ENCODE measurements around the gene GIT2. TPM values are rescaled to one million over a fixed set of nuclear protein-coding genes. Genes with fewer than 3 reads are reported as not detected.

Gene GIT2
- total and polyA plus RNA-seq, 2 of the 13 experiments (the other 11 are each of a cell fraction or from before 2014, with no cell fraction given) = 18.4 to 19.8 TPM

DNA sequence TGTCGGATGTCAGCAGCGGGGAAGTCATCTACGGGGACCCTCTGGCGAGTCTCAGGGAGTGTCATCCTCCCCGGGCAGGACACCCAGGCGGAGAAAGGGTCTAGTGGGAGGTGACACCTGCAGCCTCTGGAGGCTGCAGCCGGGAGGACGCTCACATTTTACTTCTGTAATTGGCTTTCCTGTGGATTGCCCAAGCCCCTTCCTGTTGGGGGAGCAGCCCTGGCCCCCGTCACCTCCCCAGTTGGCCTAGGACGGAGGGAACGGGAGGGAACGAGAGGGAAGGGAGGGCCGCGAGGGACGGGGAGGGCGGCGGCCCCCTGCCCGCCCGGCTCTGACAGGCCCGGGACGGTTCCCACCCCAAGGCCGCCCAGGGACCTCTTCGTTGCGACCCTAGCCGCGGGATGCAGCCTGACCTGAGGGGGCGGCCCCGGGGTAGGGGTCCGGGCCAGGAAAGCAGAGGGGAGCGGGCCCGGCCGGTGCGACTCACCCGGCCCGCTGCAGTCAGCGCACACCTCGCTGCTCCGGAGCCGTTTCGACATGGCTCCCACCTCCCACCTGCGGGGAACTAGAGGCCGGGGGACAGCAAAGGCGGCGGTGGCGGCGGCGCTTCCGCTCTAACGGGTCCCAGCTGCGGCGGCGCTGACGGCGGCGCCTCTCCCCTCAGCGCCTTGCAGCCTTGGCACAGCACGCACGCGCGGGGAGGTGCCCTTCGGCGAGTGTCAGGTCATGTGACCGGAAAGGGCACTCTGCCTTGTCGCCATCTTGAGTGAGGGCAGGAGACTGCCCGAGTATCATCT, at the start of gene GIT2 (continued):
- TF ChIP-seq ZNF232 (CRISPR knock-in tag; IDR thresholded peaks at IDR 0.05; ENCODE audit: borderline replicate concordance) = no peak
- TF ChIP-seq ZNF660 (CRISPR knock-in tag; IDR thresholded peaks at IDR 0.05; ENCODE audit: borderline replicate concordance, low read depth) = no peak
- TF ChIP-seq CAMTA2 (CRISPR knock-in tag; IDR thresholded peaks at IDR 0.05; ENCODE audit: borderline replicate concordance) = 0 out of 2 replicates have a peak, but pooled peaks have one; percentile 77
- TF ChIP-seq, protein P1, sequence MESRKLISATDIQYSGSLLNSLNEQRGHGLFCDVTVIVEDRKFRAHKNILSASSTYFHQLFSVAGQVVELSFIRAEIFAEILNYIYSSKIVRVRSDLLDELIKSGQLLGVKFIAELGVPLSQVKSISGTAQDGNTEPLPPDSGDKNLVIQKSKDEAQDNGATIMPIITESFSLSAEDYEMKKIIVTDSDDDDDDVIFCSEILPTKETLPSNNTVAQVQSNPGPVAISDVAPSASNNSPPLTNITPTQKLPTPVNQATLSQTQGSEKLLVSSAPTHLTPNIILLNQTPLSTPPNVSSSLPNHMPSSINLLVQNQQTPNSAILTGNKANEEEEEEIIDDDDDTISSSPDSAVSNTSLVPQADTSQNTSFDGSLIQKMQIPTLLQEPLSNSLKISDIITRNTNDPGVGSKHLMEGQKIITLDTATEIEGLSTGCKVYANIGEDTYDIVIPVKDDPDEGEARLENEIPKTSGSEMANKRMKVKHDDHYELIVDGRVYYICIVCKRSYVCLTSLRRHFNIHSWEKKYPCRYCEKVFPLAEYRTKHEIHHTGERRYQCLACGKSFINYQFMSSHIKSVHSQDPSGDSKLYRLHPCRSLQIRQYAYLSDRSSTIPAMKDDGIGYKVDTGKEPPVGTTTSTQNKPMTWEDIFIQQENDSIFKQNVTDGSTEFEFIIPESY (CRISPR knock-in tag; IDR thresholded peaks at IDR 0.05) = no peak
- TF ChIP-seq HOXD1 (CRISPR knock-in tag; IDR thresholded peaks at IDR 0.05) = 0 out of 2 replicates have a peak, but pooled peaks have one; percentile 69
- TF ChIP-seq, protein P2, sequence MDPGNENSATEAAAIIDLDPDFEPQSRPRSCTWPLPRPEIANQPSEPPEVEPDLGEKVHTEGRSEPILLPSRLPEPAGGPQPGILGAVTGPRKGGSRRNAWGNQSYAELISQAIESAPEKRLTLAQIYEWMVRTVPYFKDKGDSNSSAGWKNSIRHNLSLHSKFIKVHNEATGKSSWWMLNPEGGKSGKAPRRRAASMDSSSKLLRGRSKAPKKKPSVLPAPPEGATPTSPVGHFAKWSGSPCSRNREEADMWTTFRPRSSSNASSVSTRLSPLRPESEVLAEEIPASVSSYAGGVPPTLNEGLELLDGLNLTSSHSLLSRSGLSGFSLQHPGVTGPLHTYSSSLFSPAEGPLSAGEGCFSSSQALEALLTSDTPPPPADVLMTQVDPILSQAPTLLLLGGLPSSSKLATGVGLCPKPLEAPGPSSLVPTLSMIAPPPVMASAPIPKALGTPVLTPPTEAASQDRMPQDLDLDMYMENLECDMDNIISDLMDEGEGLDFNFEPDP (CRISPR knock-in tag; conservative IDR thresholded peaks at IDR 0.05) = no peak
- TF ChIP-seq, protein P3, sequence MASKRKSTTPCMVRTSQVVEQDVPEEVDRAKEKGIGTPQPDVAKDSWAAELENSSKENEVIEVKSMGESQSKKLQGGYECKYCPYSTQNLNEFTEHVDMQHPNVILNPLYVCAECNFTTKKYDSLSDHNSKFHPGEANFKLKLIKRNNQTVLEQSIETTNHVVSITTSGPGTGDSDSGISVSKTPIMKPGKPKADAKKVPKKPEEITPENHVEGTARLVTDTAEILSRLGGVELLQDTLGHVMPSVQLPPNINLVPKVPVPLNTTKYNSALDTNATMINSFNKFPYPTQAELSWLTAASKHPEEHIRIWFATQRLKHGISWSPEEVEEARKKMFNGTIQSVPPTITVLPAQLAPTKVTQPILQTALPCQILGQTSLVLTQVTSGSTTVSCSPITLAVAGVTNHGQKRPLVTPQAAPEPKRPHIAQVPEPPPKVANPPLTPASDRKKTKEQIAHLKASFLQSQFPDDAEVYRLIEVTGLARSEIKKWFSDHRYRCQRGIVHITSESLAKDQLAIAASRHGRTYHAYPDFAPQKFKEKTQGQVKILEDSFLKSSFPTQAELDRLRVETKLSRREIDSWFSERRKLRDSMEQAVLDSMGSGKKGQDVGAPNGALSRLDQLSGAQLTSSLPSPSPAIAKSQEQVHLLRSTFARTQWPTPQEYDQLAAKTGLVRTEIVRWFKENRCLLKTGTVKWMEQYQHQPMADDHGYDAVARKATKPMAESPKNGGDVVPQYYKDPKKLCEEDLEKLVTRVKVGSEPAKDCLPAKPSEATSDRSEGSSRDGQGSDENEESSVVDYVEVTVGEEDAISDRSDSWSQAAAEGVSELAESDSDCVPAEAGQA (IDR thresholded peaks at IDR 0.05; ENCODE audit: low read depth) = peak; percentile 94
- TF ChIP-seq, protein P3 (CRISPR knock-in tag; IDR thresholded peaks at IDR 0.05; ENCODE audit: borderline replicate concordance) = no peak
- peak; percentile 62 for TF ChIP-seq AGO2 (optimal IDR thresholded peaks at IDR 0.05; ENCODE audit: low read depth, low read length)
- TF ChIP-seq, protein P4, sequence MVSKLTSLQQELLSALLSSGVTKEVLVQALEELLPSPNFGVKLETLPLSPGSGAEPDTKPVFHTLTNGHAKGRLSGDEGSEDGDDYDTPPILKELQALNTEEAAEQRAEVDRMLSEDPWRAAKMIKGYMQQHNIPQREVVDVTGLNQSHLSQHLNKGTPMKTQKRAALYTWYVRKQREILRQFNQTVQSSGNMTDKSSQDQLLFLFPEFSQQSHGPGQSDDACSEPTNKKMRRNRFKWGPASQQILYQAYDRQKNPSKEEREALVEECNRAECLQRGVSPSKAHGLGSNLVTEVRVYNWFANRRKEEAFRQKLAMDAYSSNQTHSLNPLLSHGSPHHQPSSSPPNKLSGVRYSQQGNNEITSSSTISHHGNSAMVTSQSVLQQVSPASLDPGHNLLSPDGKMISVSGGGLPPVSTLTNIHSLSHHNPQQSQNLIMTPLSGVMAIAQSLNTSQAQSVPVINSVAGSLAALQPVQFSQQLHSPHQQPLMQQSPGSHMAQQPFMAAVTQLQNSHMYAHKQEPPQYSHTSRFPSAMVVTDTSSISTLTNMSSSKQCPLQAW (CRISPR knock-in tag; IDR thresholded peaks at IDR 0.05) = no peak
- no peak for TF ChIP-seq NFIB (CRISPR knock-in tag; IDR thresholded peaks at IDR 0.05; ENCODE audit: borderline replicate concordance)
- TF ChIP-seq, protein P5, sequence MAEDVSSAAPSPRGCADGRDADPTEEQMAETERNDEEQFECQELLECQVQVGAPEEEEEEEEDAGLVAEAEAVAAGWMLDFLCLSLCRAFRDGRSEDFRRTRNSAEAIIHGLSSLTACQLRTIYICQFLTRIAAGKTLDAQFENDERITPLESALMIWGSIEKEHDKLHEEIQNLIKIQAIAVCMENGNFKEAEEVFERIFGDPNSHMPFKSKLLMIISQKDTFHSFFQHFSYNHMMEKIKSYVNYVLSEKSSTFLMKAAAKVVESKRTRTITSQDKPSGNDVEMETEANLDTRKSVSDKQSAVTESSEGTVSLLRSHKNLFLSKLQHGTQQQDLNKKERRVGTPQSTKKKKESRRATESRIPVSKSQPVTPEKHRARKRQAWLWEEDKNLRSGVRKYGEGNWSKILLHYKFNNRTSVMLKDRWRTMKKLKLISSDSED (CRISPR knock-in tag; IDR thresholded peaks at IDR 0.05) = no peak
- 0 out of 2 replicates have a peak, but pooled peaks have one; percentile 29 for TF ChIP-seq SIN3B (IDR thresholded peaks at IDR 0.05; ENCODE audit: low read length)
- TF ChIP-seq LCORL (IDR thresholded peaks at IDR 0.05) = no peak
- peak; percentile 79 for TF ChIP-seq LCORL (CRISPR knock-in tag; IDR thresholded peaks at IDR 0.05)

Measured in HepG2 (cell line).